Measurements from ENCODE around the gene MLLT10. TPM values are rescaled to one million over a fixed set of nuclear protein-coding genes. Genes with fewer than 3 reads are reported as not detected.

MLLT10 gene
- total and polyA plus RNA-seq, 9 of the 15 experiments (the other 6 are each of a cell fraction or from before 2014, with no cell fraction given) = 18.8 to 81.4 (median 64.2) TPM

GRCh38 chr10:21495752-21496342 lies 38.2 kb upstream of the MLLT10 start (continued):
- TF ChIP-seq TAF7 (tag; IDR thresholded peaks at IDR 0.05) (no peak), NR3C1 (CRISPR knock-in tag; IDR thresholded peaks at IDR 0.05) (no peak), ZNF318 (IDR thresholded peaks at IDR 0.05; ENCODE audit: borderline replicate concordance in 1 of 2, low read depth in 1 of 2) (no peak), XRCC5 (IDR thresholded peaks at IDR 0.05; ENCODE audit: low read depth, low read length) (no peak), PTRF (tag; IDR thresholded peaks at IDR 0.05) (no peak), KAT7 (CRISPR knock-in tag; IDR thresholded peaks at IDR 0.05; ENCODE audit: borderline replicate concordance) (no peak), PML (IDR thresholded peaks at IDR 0.05; ENCODE audit: low read length) (no peak), ZBTB12 (CRISPR knock-in tag; IDR thresholded peaks at IDR 0.05) (no peak), SRSF3 (IDR thresholded peaks at IDR 0.05; ENCODE audit: insufficient read depth, low read length) (no peak), JUN (IDR thresholded peaks at IDR 0.05; ENCODE audit: borderline replicate concordance, low read depth, low read length) (peak; percentile 55; the same call in 1 of the 2 replicates), JUN (CRISPR knock-in tag; IDR thresholded peaks at IDR 0.05; ENCODE audit: borderline replicate concordance) (no peak), ESRRA (IDR thresholded peaks at IDR 0.05; ENCODE audit: borderline replicate concordance, low read depth) (peak; percentile 49; the same call in 1 of the 2 replicates), ATF3 (IDR thresholded peaks at IDR 0.05) (no peak), ATF3 (CRISPR knock-in tag; conservative IDR thresholded peaks at IDR 0.05) (no peak), ZNF785 (CRISPR knock-in tag; IDR thresholded peaks at IDR 0.05) (no peak), TRIM24 (IDR thresholded peaks at IDR 0.05) (peak in 1 of 2 experiments; percentile 40; a peak in 1 of 4 replicates), KDM5B (IDR thresholded peaks at IDR 0.05; ENCODE audit: insufficient replicate concordance, low read depth, low read length) (no peak), PRMT5 (CRISPR knock-in tag; IDR thresholded peaks at IDR 0.05) (no peak), ZNF224 (CRISPR knock-in tag; IDR thresholded peaks at IDR 0.05) (no peak), ZNF165 (CRISPR knock-in tag; IDR thresholded peaks at IDR 0.05; ENCODE audit: borderline replicate concordance) (no peak)
